A673 (cell line): ENCODE measurements around the gene KIF19. TPM values are rescaled to one million over a fixed set of nuclear protein-coding genes. Genes with fewer than 3 reads are reported as not detected.

Experiments used
- BruUV-seq: library from RNA; stranded (reverse); fragments of 400-500 nt; replicated peaks from 2 replicates; lab custom pipeline; 2021; lab: Mats Ljungman, UMichigan
- CTCF ChIA-PET: fragments of 300-600 bp; sonication (Branson Sonifier 250); formaldehyde crosslinking; loops from one replicate; lab custom pipeline; 2022; ENCODE audit warnings: antibody characterized with exemption; lab: Charles Lee
- POLR2A ChIA-PET: fragments of 300-600 bp; sonication (Branson Sonifier 250); formaldehyde crosslinking; loops from one replicate; lab custom pipeline; 2022; ENCODE audit warnings: antibody characterized with exemption; ENCODE audit not compliant: low non-redundant PET; lab: Charles Lee
- DNase-seq: peaks from one replicate; pipeline ENCODE4 v3.0.0-alpha.2; 2015; ENCODE audit warnings: low spot score
- H3K27ac ChIP-seq: fragments of 200-600 bp; sonication (generic); 2 replicates; pipeline ENCODE4 v1.5.1; 2016; ENCODE audit warnings: mixed run types, low read depth, mild to moderate bottlenecking, mixed read lengths, antibody characterized with exemption, low read length; ENCODE audit not compliant: poor library complexity, severe bottlenecking
- H3K27me3 ChIP-seq: fragments of 200-600 bp; sonication (generic); replicated peaks from 2 replicates; pipeline ENCODE4 v1.6.1; 2017; ENCODE audit warnings: mixed run types, low read depth, mild to moderate bottlenecking, mixed read lengths, antibody characterized with exemption, low read length; ENCODE audit not compliant: insufficient read depth, poor library complexity
- H3K36me3 ChIP-seq: fragments of 200-600 bp; sonication (generic); 2 replicates; pipeline ENCODE4 v1.6.1; 2016; ENCODE audit warnings: mixed run types, mild to moderate bottlenecking, mixed read lengths, antibody characterized with exemption, low read length; ENCODE audit not compliant: insufficient read depth, poor library complexity, severe bottlenecking
- H3K4me1 ChIP-seq: fragments of 200-600 bp; sonication (generic); 2 replicates; pipeline ENCODE4 v1.6.1; 2017; ENCODE audit warnings: mixed run types, mild to moderate bottlenecking, mixed read lengths, antibody characterized with exemption, low read length; ENCODE audit not compliant: insufficient read depth, poor library complexity, severe bottlenecking
- H3K4me3 ChIP-seq: fragments of 200-600 bp; sonication (generic); 2 replicates; pipeline ENCODE4 v1.5.1; 2016; ENCODE audit warnings: low read depth, mixed run types, mild to moderate bottlenecking, mixed read lengths, low read length; ENCODE audit not compliant: poor library complexity, severe bottlenecking
- H3K9me3 ChIP-seq: fragments of 200-600 bp; sonication (generic); 2 replicates; pipeline ENCODE4 v1.6.1; 2016; ENCODE audit warnings: mixed run types, low read depth, mild to moderate bottlenecking, mixed read lengths, antibody characterized with exemption, low read length; ENCODE audit not compliant: poor library complexity, severe bottlenecking
- CTCF ChIP-seq: fragments of 300-800, 200-600 bp; sonication (generic); conservative IDR thresholded peaks from 2 replicates; pipeline ENCODE4 v1.5.1; 2017; ENCODE audit warnings: low read depth, mild to moderate bottlenecking, antibody characterized with exemption, low read length, moderate library complexity, mixed read lengths
- EZH2 ChIP-seq: fragments of 200-600 bp; sonication (generic); IDR thresholded peaks from 2 replicates; pipeline ENCODE4 v1.6.1; 2017; ENCODE audit warnings: borderline replicate concordance, low read depth, mild to moderate bottlenecking, mixed read lengths, antibody characterized with exemption, low read length; ENCODE audit not compliant: poor library complexity, severe bottlenecking
- intact Hi-C: fragments of 100-400 bp; cut with micrococcal nuclease; formaldehyde crosslinking; loops from one replicate; pipeline ENCODE4 v1.10.0; 2022; ENCODE audit not compliant: unreplicated experiment
- total RNA-seq: library from RNA; stranded (reverse); gene quantifications from 2 replicates; pipeline ENCODE4 v1.2.3, GENCODE V29; 2021

The KIF19 gene
- total RNA-seq, 1 experiment from 2014 or later, result not detected

- TF ChIP-seq CTCF (no peak), EZH2 (no peak)
- H3K36me3 ChIP-seq, result no peaks in the 10 kb centered on the region
- H3K4me1 ChIP-seq, result no peaks in the 10 kb centered on the region
- no peaks in the 10 kb centered on the region for H3K9me3 ChIP-seq
- H3K27me3 ChIP-seq, result no peaks in the 10 kb centered on the region
- no peak for DNase-seq
- ChIA-PET POLR2A (no interaction called here), CTCF (no interaction called here)
- intact Hi-C loops, result no loop called here
- no TSS peak for BruUV-seq
- no peak overlapping the region for H3K4me3 ChIP-seq
- no peak overlapping the region for H3K27ac ChIP-seq
Measured at GRCh38 chr17:74332763-74333283, 6.8 kb downstream of the KIF19 start.

GRCh38 chr17:74334393-74335039 is 8.5 kb downstream of the KIF19 start:
- no peak overlapping the region for H3K4me3 ChIP-seq
- no peaks in the 10 kb centered on the region for H3K27me3 ChIP-seq
- TF ChIP-seq EZH2 (no peak), CTCF (no peak)
- no peaks in the 10 kb centered on the region for H3K36me3 ChIP-seq
- no peak for DNase-seq
- no peaks in the 10 kb centered on the region for H3K4me1 ChIP-seq
- ChIA-PET POLR2A (no interaction called here), CTCF (no interaction called here)
- BruUV-seq, result no TSS peak
- intact Hi-C loops, result no loop called here
- no peaks in the 10 kb centered on the region for H3K9me3 ChIP-seq
- H3K27ac ChIP-seq, result no peak overlapping the region

- Histone ChIP-seq H3K4me1 (no peaks in the 10 kb centered on the region), H3K27me3 (no peaks in the 10 kb centered on the region), H3K36me3 (no peaks in the 10 kb centered on the region), H3K27ac (no peak overlapping the region), H3K4me3 (no peak overlapping the region), H3K9me3 (no peaks in the 10 kb centered on the region)
- no peak for DNase-seq
- TF ChIP-seq EZH2 (no peak), CTCF (no peak)
- no TSS peak for BruUV-seq
- ChIA-PET POLR2A (no interaction called here), CTCF (no interaction called here)
- intact Hi-C loops, result no loop called here
Measured at GRCh38 chr17:74335529-74336062, 9.6 kb downstream of the KIF19 start.
